Measurements from ENCODE around the gene TSPAN32.

TSPAN32 gene

GRCh38 chr11:2366733-2367132, 64.9 kb downstream of the TSPAN32 start:
- H3K4me3 ChIP-seq (ENCODE audit: control insufficient read depth, low read depth, low read length): no peak overlapping the region
- DNase-seq (ENCODE audit: low read depth): no peak
- no peak for TF ChIP-seq CTCF (IDR thresholded peaks at IDR 0.05; ENCODE audit: control insufficient read depth, insufficient read depth, low read depth, low read length, missing control alignments)

- H3K4me3 ChIP-seq (ENCODE audit: control insufficient read depth, low read depth, low read length): no peak overlapping the region
- DNase-seq (ENCODE audit: low read depth): no peak
- TF ChIP-seq CTCF (IDR thresholded peaks at IDR 0.05; ENCODE audit: control insufficient read depth, insufficient read depth, low read depth, low read length, missing control alignments): no peak
Observed at GRCh38 chr11:2367266-2368160, 65.7 kb downstream of the TSPAN32 start.
